Measurements from ENCODE around the gene ZNF467. TPM values are rescaled to one million over a fixed set of nuclear protein-coding genes. Genes with fewer than 3 reads are reported as not detected.
A peak's percentile ranks its signal among the peaks of the same experiment; 100 is the strongest.

Gene ZNF467
- total and polyA plus RNA-seq, 2 of the 8 experiments (the other 6 are each of a cell fraction or from before 2014, with no cell fraction given), result 0.50 to 0.51 TPM

DNA sequence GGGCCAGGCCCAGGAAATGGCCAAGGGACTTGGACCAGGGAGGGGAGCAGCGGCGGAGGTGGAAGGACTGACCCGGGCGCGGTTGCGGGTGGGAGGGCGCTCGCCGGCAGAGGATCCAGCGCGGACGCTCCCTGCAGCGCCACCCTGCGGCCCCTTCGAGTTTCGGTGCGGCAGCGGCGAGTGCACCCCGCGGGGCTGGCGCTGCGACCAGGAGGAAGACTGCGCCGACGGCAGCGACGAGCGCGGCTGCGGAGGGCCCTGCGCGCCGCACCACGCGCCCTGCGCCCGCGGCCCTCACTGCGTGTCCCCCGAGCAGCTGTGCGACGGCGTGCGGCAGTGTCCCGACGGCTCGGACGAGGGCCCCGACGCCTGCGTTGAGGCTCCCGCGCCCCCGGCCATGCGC, 16.8 kb upstream of the ZNF467 start:
- no peak overlapping the region for H2BK20ac ChIP-seq (ENCODE audit: low read length)
- H2BK15ac ChIP-seq (ENCODE audit: low read length), result no peak overlapping the region
- no peak overlapping the region for H2BK12ac ChIP-seq (ENCODE audit: low read depth, low read length)
- H2AK5ac ChIP-seq (ENCODE audit: low read depth, low read length), result no peak overlapping the region
- no peaks in the 10 kb centered on the region for H3K9me3 ChIP-seq (ENCODE audit: insufficient read depth in 2 of 2, low read depth in 1 of 2, low read length in 1 of 2)
- FAIRE-seq, result no peak
- H3K18ac ChIP-seq (ENCODE audit: extremely low read depth, low read length), result no peak overlapping the region
- DNase-seq (ENCODE audit: low read depth in 1 of 2, low spot score in 2 of 2), result peak in 1 of 2 experiments; percentile 90
- H3K27ac ChIP-seq (ENCODE audit: low read depth, low read length), result no peak overlapping the region
- H4K20me1 ChIP-seq (replicated peaks in 1 of 2; ENCODE audit: control insufficient read depth in 1 of 2, insufficient read depth in 2 of 2, low read length in 2 of 2), result peaks cover 0 to 2% of the 10 kb centered on the region in 2 experiments
- no peaks in the 10 kb centered on the region for H3K79me1 ChIP-seq (ENCODE audit: low read depth, low read length)
- H4K91ac ChIP-seq (replicated peaks; ENCODE audit: insufficient read length, low read length), result no peak overlapping the region
- H2BK5ac ChIP-seq (ENCODE audit: low read depth, low read length), result no peak overlapping the region
- H3K4ac ChIP-seq (replicated peaks; ENCODE audit: insufficient read length, low read depth, low read length), result no peak overlapping the region
- no peak overlapping the region for H3K56ac ChIP-seq (replicated peaks; ENCODE audit: insufficient read length, low read depth, low read length)
- H3K4me2 ChIP-seq (ENCODE audit: insufficient read depth in 1 of 2, low read depth in 2 of 2, low read length in 2 of 2), result peak overlapping the region; percentile 32 to 75
- H3K79me2 ChIP-seq (ENCODE audit: control insufficient read depth in 1 of 2, insufficient read depth in 2 of 2, low read length in 2 of 2), result no peaks in the 10 kb centered on the region
- whole genome bisulfite sequencing, 2 experiments (ENCODE audit: extremely low coverage in 1 of 2, insufficient coverage in 1 of 2, insufficient read length in 1 of 2, insufficient replicate concordance in 2 of 2, low coverage in 1 of 2, low lambda C conversion rate in 2 of 2, missing lambda C conversion rate in 1 of 2), result 6% methylated on average over 35 of the region's 56 CpGs; no CpG with 5 or more reads in 1 of the 2 experiments
- POLR2A ChIA-PET (ENCODE audit: partially characterized antibody), result interaction anchor here (0.9 to 1.6 kb wide), 2 partner anchors 16 to 20 kb away, joined by 3 read pairs; no protein-coding TSS in a partner anchor
- no peak overlapping the region for H3K14ac ChIP-seq (ENCODE audit: insufficient read length)
- H3K23ac ChIP-seq (ENCODE audit: insufficient read length), result no peak overlapping the region
- H2AFZ ChIP-seq (ENCODE audit: low read length), result peak overlapping the region; percentile 34; the same call in 1 of the 2 replicates
- CTCF ChIA-PET (ENCODE audit: partially characterized antibody), result interaction anchor here (0.5 to 11.8 kb wide), 21 partner anchors 11 to 179 kb away, joined by 3 to 120 read pairs (median 6); partner anchors contain the start of gene ZNF467
- peaks cover 2% of the 10 kb centered on the region; the same call in 1 of the 2 replicates for H3K23me2 ChIP-seq (ENCODE audit: low read depth, low read length)
- no peaks in the 10 kb centered on the region for H3K36me3 ChIP-seq (ENCODE audit: control insufficient read depth in 2 of 4, insufficient read depth in 4 of 4, low read length in 3 of 4)
- peak overlapping the region; percentile 14 to 55 (median 23) for H3K4me3 ChIP-seq (ENCODE audit: extremely low read depth in 1 of 4, insufficient read depth in 2 of 4, low read depth in 3 of 4, low read length in 4 of 4)
- no peak overlapping the region for H4K5ac ChIP-seq (ENCODE audit: insufficient read length, low read depth, low read length)
- peak overlapping the region in 1 of 4 experiments; percentile 50; a peak in 1 of 7 replicates for H3K9ac ChIP-seq (replicated peaks in 1 of 4; ENCODE audit: extremely low read depth in 1 of 4, low read depth in 3 of 4, low read length in 3 of 4)
- peaks cover 0 to 4% (median 2%) of the 10 kb centered on the region in 4 experiments; a peak in 5 of 7 replicates for H3K4me1 ChIP-seq (replicated peaks in 1 of 4; ENCODE audit: control insufficient read depth in 3 of 4, insufficient read depth in 4 of 4, low read length in 3 of 4)
- peaks cover 8 to 44% (median 35%) of the 10 kb centered on the region in 4 experiments for H3K27me3 ChIP-seq (replicated peaks in 1 of 4; ENCODE audit: control insufficient read depth in 3 of 4, extremely low read depth in 1 of 4, insufficient read depth in 3 of 4, low read length in 3 of 4)
- peak overlapping the region; percentile 87 for H4K8ac ChIP-seq (ENCODE audit: extremely low read depth, insufficient read depth, low read length)
- no peak overlapping the region for H2BK120ac ChIP-seq (replicated peaks; ENCODE audit: low read depth, low read length)
- 0 out of 2 replicates have a peak, but pooled peaks have one; percentile 12 for TF ChIP-seq KDM1A (IDR thresholded peaks at IDR 0.05; ENCODE audit: borderline replicate concordance, low read length)
- no peak for TF ChIP-seq CREB1 (IDR thresholded peaks at IDR 0.05)
- peak; percentile 34 to 52; a peak in 3 of 4 replicates for TF ChIP-seq RAD21 (IDR thresholded peaks at IDR 0.05 in 1 of 2, conservative IDR thresholded peaks at IDR 0.05 in 1 of 2; ENCODE audit: low read depth in 2 of 2, low read length in 2 of 2)
- TF ChIP-seq NRF1 (IDR thresholded peaks at IDR 0.05; ENCODE audit: low read depth, low read length), result no peak
- no peak for TF ChIP-seq JUND (IDR thresholded peaks at IDR 0.05; ENCODE audit: low read length)
- no peak for TF ChIP-seq RXRA (IDR thresholded peaks at IDR 0.05; ENCODE audit: insufficient read depth, low read depth, low read length)
- TF ChIP-seq SIN3A (conservative IDR thresholded peaks at IDR 0.05 in 1 of 2, IDR thresholded peaks at IDR 0.05 in 1 of 2; ENCODE audit: low read depth in 1 of 2, low read length in 2 of 2), result 0 out of 4 replicates have a peak, but pooled peaks of 1 of the 2 experiments have one; percentile 24
- no peak; the same call in 1 of the 2 replicates for TF ChIP-seq GABPA (IDR thresholded peaks at IDR 0.05; ENCODE audit: borderline replicate concordance, insufficient read depth, low read length)
- no peak for TF ChIP-seq YY1 (IDR thresholded peaks at IDR 0.05; ENCODE audit: low read depth, low read length)
- no peak for TF ChIP-seq SIRT6 (IDR thresholded peaks at IDR 0.05; ENCODE audit: low read length)
- TF ChIP-seq HDAC2 (IDR thresholded peaks at IDR 0.05; ENCODE audit: borderline replicate concordance in 1 of 2, low read depth in 2 of 2, low read length in 2 of 2), result no peak; a peak in 1 of 4 replicates
- TF ChIP-seq BCL11A (IDR thresholded peaks at IDR 0.05; ENCODE audit: low read depth in 2 of 2, low read length in 2 of 2), result no peak
- no peak for TF ChIP-seq CBX8 (IDR thresholded peaks at IDR 0.05; ENCODE audit: borderline replicate concordance, low read depth, low read length)

Data from H1 (cell line).